NCI-H2107 treated with DMSO at 0.1 percent for 48 hours (cell line): ENCODE results near the gene PLEKHG5.

Experiments used
- DNase-seq: peaks from one replicate; lab custom pipeline; 2025; ENCODE audit not compliant: unreplicated experiment; lab: John Stamatoyannopoulos, UW

The PLEKHG5 gene

GRCh38 chr1:6477039-6477820, 14.2 kb downstream of the PLEKHG5 start:
- peak; percentile 14 for DNase-seq

- no peak for DNase-seq
These were observed 15.0 kb downstream of the PLEKHG5 start for GRCh38 chr1:6476483-6476882.

GRCh38 chr1:6475381-6476133, 15.9 kb downstream of the PLEKHG5 start:
- no peak for DNase-seq

DNA sequence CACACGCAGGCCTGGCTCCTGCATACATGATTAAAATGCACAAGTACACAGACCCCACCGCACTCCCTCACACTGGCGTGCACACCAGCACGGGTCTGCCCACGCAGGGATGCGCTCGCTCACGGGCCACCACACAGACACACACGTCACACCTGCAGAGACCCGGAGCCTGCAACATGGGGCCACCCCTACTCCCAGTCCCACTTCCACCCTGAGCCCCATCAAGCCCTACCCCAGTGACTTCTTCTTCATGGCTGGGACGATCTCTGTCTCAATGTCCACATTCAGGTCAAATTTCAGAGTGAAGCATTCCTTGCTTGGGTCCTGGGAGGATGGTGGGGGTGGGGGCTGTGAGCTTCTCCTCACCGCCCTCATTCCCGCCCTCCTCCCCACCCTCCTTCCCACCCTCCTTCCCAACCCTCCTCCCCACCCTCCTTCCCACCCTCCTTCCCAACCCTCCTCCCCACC, 16.6 kb downstream of the PLEKHG5 start:
- no peak for DNase-seq

DNA sequence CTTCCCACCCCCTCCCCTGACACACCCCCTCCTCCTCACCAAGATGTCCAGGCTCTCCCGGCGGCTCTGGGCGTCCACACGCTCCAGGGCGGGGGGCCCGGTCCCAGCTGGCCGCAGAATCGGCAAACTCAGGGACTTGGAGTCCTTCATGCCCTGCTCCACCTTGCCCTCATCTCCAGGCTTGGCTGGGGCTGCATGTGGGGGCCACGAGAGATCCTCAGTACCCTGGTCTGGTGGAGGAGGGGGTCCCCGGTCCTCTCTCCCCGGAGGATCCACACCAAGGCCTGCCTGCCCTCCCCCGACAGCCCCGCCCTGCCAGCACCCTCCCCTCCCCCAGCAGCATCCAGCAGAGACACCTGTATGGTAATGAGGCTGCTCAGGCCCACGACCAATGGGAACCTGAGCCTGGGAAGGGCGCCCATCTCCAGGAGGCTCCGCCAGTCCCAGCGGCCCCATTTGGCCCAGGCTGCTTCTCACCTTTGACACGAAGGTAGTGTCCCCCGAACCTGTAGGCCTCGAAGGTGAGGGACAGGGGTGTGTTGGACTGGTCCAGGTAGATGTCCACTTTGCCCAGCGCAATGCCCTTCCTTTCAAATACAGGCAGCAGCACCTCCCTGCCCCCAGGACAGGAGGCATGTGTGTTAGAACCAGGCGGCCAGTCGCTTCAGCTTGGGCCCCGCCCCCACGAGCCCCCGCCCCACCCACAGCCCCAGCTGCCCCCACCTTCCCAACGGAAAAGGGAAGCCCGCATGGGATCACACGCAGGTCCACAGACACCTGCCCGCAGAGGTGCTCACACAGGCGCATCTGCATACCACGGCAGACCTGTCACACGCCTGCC, 17.3 kb downstream of the PLEKHG5 start:
- no peak for DNase-seq

DNA sequence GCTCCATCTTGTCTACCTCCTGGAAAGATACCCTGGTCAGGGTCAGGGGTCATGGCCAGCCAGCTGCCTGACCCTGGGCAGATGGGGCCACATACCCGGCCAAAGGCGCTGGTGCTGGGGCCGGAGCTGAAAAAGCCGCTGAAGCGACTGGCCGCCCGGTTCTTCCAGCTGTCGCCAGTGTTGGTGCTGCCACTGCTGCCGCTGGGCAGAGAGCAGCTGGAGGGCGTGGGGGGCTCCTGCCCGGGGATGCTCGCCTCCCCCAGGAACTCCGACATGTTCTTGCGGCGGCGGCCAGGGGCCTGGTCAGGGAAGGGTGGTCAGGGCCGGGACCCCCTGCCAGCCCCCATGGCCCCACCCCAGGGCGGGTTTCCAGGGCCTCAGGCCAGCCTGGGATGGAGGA, 18.3 kb downstream of the PLEKHG5 start:
- DNase-seq = no peak

- no peak for DNase-seq
These were observed 19.1 kb downstream of the PLEKHG5 start for GRCh38 chr1:6472391-6472790.

DNA sequence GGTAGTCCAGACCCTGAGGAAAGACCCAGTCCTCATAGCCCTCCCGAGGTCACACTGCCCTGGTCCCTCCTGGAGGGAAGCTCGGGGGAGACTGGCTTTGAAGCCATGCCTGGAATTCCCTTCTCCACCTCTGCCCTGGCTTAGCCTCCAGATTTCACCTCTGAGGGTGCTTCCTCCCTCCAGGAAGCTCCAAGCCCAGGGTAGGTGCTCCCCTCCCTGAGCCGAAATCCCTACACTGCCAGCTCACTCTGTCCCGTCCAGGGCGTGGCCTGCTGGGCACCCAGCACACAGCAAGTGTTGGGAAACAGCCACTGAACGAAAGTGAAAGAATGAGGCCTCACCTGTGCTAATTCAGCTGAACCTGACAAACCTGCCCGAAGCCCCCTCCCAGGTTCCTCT, 19.5 kb downstream of the PLEKHG5 start:
- DNase-seq = no peak

- DNase-seq = no peak
These were observed 20.1 kb downstream of the PLEKHG5 start for GRCh38 chr1:6471086-6471969.

GRCh38 chr1:6470132-6471085, 21.1 kb downstream of the PLEKHG5 start:
- DNase-seq = no peak

- no peak for DNase-seq
These were observed 22.6 kb downstream of the PLEKHG5 start for GRCh38 chr1:6468729-6469461.

DNA sequence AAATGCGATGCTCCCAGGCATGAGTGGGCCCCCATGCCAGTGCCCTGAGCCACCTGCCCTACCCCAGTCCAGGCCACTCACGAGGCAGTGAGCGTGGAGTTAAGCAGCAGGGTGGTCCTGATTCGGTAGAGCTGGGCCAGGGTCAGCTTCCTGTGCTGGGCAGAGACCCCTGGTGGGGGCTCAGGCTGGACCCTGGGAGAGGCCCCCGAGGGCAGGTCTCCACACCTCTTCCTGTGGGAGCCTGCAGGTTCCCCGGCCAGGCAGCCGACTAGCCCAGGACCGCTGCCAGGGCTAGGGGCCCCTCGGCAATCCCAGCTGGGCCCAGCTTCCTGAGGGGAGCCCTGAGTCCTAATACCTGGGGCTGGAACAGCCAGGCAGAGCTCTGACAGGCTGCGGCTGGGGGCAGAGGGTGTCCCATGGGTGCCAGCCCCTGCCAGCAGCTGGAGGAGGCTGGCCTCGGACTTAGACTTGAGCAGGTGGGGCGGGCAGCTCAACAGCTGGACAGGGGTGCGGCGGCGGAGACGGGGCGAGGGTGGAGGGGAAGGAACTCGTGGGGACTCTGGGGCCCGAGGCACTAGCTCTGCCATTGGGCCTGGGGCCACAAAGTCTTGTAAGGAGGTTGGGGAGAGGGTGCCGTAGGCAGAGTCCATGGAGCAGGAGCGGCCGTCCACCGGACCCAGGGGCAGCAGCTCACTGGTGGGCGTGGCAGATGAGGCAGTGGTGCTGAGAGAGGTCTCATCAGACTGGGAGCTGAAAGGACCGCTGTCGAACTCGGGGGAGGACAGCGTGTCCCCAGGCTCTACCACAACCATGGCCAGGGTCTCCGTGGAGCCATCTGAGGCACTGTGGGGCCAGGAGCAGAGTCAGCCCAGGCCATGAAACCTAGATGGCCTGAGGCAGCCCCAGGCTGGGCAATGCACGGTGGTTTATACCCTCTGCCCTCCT, 23.5 kb downstream of the PLEKHG5 start:
- DNase-seq = no peak

DNA sequence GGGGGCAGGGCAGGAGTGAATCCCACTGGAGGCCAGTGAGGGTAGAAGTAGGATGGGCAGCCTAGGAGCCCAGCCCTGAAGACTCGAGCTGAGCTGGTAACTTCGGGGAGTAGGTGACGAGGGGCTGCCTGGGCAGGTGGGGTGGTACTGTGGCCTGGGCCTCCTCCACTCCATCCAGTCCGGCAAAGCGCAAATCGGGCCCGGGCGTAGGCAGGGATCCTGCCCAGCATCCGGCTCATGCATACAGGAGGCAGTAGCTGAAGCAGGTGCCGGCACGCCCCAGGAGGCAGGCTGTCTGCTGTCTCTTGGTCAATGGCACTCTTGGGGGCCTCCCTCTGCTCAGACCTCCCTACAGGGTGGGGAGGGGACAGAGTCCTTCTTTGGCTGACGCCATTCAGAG, 24.2 kb downstream of the PLEKHG5 start:
- DNase-seq = no peak

DNA sequence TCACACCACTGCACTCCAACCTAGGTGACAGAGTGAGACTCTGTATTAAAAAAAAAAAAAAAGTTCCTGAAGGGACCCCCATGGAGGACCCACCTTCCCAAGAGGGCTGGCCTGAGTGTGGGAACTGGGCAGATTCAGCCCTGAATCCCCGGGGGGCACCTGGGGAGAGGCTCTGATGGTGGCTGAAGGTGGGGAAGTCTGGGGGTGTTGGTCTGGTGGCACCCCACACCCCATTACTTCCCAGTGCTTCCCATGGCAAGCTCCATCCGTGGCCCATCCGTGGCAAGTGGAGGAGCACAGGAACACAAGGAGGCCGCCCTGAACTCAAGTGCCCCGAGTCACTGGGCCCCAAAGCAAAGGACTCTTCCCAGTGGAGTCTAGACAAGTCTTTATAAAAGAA, 24.7 kb downstream of the PLEKHG5 start:
- no peak for DNase-seq

DNA sequence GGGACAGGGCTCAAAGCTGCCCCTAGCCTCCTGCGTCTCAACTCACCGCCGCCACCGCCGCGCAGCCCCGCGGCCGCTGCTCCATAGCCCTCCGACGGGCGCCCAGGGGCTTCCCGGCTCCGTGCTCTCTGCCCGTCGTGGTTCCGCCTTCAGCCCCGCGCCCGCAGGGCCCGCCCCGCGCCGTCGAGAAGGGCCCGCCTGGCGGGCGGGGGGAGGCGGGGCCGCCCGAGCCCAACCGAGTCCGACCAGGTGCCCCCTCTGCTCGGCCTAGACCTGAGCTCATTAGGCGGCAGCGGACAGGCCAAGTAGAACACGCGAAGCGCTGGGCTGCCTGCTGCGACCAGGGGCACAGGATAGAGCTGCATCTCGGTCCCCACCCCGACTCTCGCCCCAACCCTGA, 25.4 kb downstream of the PLEKHG5 start, which contains the start of gene TNFRSF25:
Gene TNFRSF25 (minus strand): TSS at position 151 of the 400 bp plus-strand sequence. CDS start 66 bp downstream, at position 85.
- DNase-seq = no peak

DNA sequence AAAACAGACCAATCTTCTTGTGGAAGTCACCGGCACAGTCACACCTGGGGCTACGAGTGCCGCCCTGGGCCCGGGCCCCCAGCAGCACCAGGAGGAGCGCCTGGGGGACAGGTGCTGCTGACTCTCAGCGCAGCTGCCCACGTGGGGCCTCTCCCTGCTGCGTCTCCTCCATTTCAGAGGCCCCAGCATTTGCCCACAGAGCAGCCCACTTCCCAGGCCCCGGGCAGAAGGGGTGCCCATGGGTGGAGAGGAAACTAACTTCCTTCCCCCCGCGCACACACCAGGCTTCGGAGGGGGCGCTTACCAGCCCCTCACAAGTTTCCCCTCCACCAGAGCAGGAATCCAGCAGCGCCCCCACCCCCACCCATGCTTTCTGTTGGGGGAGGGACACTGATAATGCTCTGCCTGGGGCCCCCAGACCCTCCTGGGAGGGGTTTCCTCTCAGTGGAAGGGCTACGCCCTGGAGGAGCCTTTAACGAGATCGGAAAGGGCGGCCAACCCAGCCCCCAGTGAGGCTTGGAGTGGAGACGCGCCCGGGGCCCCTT, 25.9 kb downstream of the PLEKHG5 start:
- DNase-seq = no peak

DNA sequence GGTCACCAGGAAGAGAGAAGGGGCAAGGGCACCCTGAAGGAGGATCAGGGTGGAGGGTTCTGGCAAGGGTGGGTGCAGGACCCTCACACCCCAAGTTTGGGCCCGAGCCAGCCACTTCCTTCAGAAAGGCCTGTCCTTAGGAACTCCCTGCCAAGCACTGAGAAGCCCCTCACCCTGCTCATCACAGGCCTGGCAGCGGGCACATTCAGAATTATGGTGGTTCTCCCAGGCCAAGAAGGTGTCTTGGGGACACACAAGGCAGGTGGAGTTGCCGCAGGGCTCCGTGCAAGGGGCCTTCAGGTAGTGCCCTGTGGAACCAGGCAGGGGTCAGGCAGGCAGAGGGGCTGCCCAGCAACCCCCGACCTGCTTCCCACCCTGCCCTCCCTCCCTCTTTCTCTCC, 26.6 kb downstream of the PLEKHG5 start:
- no peak for DNase-seq
